ENCODE measurements around the gene G6PD. TPM values are rescaled to one million over a fixed set of nuclear protein-coding genes. Genes with fewer than 3 reads are reported as not detected.

Gene G6PD
- total RNA-seq, 1 donor from 2014 or later, result 86.4 TPM

DNA sequence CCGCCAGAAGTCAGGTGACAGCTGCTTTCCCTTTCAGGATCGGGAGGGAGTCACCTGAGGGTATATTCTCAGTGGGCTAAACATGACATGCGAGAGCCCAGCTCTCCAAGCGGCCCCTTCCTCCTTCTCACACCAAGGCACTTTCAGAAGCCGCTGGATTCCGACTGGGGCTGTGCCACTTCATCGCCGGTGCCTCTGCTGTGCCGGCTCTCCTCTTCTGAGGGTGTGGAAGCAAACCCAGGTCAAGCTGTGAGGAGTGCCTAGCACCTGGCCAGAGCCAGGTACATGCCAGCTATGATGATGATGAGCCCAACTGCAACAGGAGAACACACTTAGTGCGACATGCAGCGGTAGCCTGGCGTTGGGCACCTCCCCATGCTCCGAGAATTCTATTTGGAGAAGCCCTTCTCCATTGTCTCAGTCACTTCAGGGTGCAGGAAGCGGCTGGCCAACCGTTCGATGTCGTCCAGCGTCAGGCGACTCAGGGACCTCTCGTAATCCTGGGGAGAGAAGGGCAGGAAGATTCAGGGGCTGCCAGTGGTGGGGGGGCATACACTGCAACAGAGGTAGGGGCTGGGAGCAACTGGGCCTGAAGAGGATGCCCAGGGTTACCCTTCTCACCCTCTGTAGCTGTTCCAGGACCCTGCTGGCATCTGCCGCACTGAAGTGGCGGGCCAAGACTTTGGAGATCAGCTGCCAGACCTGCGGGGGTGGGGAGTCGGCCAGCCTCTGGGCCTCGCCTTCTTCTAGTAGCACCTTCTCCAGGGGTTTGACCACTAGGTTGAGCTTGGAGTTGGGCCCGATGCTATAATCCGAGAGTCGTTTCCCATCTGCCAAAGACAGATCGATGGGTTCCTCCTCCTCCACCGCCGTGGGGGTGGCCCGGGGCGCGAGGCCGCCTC is 61.2 kb downstream of the G6PD start:
- Histone ChIP-seq H3K27me3 (no peaks in the 10 kb centered on the region), H3K4me3 (peak overlapping the region; percentile 52 to 67), H3K36me3 (peaks cover 0 to 4% of the 10 kb centered on the region in 2 donors), H3K4me1 (peaks cover 29% of the 10 kb centered on the region), H3K27ac (peak overlapping the region; percentile 85), H3K9me3 (no peaks in the 10 kb centered on the region)
- TF ChIP-seq, protein P1, sequence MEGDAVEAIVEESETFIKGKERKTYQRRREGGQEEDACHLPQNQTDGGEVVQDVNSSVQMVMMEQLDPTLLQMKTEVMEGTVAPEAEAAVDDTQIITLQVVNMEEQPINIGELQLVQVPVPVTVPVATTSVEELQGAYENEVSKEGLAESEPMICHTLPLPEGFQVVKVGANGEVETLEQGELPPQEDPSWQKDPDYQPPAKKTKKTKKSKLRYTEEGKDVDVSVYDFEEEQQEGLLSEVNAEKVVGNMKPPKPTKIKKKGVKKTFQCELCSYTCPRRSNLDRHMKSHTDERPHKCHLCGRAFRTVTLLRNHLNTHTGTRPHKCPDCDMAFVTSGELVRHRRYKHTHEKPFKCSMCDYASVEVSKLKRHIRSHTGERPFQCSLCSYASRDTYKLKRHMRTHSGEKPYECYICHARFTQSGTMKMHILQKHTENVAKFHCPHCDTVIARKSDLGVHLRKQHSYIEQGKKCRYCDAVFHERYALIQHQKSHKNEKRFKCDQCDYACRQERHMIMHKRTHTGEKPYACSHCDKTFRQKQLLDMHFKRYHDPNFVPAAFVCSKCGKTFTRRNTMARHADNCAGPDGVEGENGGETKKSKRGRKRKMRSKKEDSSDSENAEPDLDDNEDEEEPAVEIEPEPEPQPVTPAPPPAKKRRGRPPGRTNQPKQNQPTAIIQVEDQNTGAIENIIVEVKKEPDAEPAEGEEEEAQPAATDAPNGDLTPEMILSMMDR (IDR thresholded peaks at IDR 0.05), result no peak
- TF ChIP-seq POLR2A (IDR thresholded peaks at IDR 0.05) (no peak), POLR2AphosphoS5 (IDR thresholded peaks at IDR 0.05; ENCODE audit: insufficient read depth in 1 of 2, low read depth in 1 of 2) (peak in 1 of 2 donors; percentile 10)
- intact Hi-C loops (cut with DNase I), result no loop called here
- no peak for DNase-seq (ENCODE audit: extremely low spot score in 2 of 2)

DNA sequence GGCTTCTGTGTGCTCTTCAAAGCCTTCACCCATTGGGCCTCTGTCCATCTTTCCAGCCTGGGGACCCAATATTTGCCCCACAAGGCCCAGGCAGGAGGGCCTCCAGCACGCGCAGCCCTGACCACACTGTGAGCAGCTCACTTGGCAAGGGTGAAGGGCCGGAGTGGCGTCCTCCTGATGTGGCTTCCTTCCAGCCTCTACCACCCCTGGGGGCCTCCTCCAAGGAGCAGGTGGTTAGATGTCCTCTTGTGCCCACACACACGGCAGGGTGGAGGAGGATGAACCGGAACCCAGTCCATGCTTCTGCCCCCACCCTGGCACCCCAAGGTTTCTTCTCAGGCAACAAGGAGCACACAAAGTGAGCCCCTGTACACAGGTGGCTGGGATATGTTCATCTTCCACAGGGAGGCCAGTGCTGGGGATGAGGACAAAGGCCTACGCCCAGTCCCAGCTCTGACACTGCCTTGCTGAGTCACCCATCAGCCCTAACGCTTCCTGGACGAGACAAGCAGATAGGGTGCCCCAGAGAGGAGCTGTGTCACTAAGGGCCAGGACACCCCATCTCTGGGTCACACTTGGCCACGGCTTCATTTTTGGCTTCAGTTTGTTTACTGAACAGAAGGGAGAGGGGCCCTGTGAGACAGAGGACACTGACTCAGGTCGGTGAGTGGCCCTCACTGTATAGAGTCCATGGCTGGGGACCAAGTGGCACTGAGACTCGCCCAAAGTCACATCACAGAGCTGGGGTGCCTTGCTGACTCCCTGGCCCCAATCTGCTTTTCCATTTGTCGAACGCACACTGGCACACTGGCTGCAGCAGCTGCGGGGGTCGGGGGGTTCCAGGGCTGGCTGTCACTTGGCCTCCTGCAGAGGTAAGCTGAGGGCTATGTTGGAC is 62.1 kb downstream of the G6PD start:
- Histone ChIP-seq H3K27me3 (no peaks in the 10 kb centered on the region), H3K27ac (peak overlapping the region; percentile 21), H3K4me1 (peaks cover 23% of the 10 kb centered on the region), H3K4me3 (no peak overlapping the region), H3K36me3 (peaks cover 0 to 4% of the 10 kb centered on the region in 2 donors), H3K9me3 (no peaks in the 10 kb centered on the region)
- TF ChIP-seq, protein P1 (IDR thresholded peaks at IDR 0.05), result no peak
- TF ChIP-seq POLR2AphosphoS5 (IDR thresholded peaks at IDR 0.05; ENCODE audit: insufficient read depth in 1 of 2, low read depth in 1 of 2) (no peak), POLR2A (IDR thresholded peaks at IDR 0.05) (no peak)
- intact Hi-C loops (cut with DNase I), result no loop called here
- DNase-seq (ENCODE audit: extremely low spot score in 2 of 2), result no peak

DNA sequence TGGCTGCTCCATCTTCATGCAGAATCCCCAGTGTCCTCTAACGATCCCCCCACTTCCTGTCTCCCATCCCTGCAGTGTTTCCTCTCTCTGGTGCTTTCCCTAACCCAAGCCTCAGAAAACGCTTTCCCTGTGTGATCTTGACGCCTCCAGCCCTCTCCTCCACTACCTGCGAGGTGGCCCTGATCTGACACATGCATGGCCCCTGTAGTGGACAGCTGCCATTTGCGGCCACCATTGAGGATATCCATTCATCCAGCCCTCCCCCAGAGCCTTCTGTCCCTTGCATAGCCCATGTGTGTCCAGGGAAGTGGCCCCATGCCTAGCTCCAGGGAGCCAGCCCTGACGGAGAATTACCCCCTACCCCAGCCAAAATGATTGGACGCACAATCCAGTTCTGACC is 63.3 kb downstream of the G6PD start:
- peaks cover 14% of the 10 kb centered on the region for H3K4me1 ChIP-seq
- no peak overlapping the region for H3K4me3 ChIP-seq
- DNase-seq (ENCODE audit: extremely low spot score in 2 of 2), result no peak
- no peak overlapping the region for H3K27ac ChIP-seq
- intact Hi-C loops (cut with DNase I), result no loop called here
- H3K27me3 ChIP-seq, result no peaks in the 10 kb centered on the region
- no peaks in the 10 kb centered on the region for H3K9me3 ChIP-seq
- TF ChIP-seq POLR2AphosphoS5 (IDR thresholded peaks at IDR 0.05; ENCODE audit: insufficient read depth in 1 of 2, low read depth in 1 of 2) (no peak), POLR2A (IDR thresholded peaks at IDR 0.05) (no peak)
- TF ChIP-seq, protein P1 (IDR thresholded peaks at IDR 0.05), result no peak
- peaks cover 0 to 4% of the 10 kb centered on the region in 2 donors for H3K36me3 ChIP-seq

DNA sequence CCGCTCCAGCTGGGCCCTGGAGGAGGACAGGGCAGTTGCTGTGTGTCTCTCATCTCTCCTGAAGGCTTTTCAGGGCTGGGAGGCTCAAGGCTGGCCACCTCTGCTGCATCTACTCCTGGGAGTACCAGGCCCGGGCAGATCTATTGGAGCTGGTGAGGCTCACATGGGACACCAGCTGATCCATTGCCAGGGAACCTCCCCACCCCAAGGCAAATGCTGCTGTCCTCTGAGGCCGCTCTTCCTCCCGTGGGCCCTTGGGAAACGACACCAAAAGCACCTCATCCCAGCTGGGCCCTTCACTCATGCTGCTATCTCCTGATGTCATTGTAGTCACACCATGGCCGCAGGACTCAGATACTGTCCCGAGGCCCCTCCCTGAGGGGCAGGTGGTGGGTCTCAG is 63.9 kb downstream of the G6PD start:
- Histone ChIP-seq H3K36me3 (no peaks in the 10 kb centered on the region), H3K4me3 (no peak overlapping the region), H3K27ac (no peak overlapping the region), H3K9me3 (no peaks in the 10 kb centered on the region), H3K27me3 (no peaks in the 10 kb centered on the region), H3K4me1 (peaks cover 18% of the 10 kb centered on the region)
- TF ChIP-seq POLR2AphosphoS5 (IDR thresholded peaks at IDR 0.05; ENCODE audit: insufficient read depth in 1 of 2, low read depth in 1 of 2) (no peak), POLR2A (IDR thresholded peaks at IDR 0.05) (no peak)
- TF ChIP-seq, protein P1 (IDR thresholded peaks at IDR 0.05), result no peak
- intact Hi-C loops (cut with DNase I), result no loop called here
- no peak for DNase-seq (ENCODE audit: extremely low spot score in 2 of 2)
